ENCODE results near the gene MYL3.

MYL3 gene

GRCh38 chr3:46898321-46899150, 35.3 kb upstream of the MYL3 start:
- Histone ChIP-seq H3K4me3 (ENCODE audit: low read length) (no peak overlapping the region), H3K79me2 (ENCODE audit: low read length) (no peaks in the 10 kb centered on the region), H3K9ac (ENCODE audit: low read length) (no peak overlapping the region), H3K4me2 (ENCODE audit: low read depth, low read length) (0 out of 2 replicates have a peak overlapping the region, but pooled peaks have one; percentile 18), H3F3A (ENCODE audit: insufficient read depth, low read length) (no peaks in the 10 kb centered on the region), H3K9me2 (replicated peaks; ENCODE audit: insufficient read depth, low read length) (no peaks in the 10 kb centered on the region), H2AFZ (ENCODE audit: low read length) (no peak overlapping the region), H3K27me3 (replicated peaks; ENCODE audit: insufficient read depth, low read length) (peaks cover 10% of the 10 kb centered on the region), H3K36me3 (replicated peaks; ENCODE audit: insufficient read depth, low read length) (no peaks in the 10 kb centered on the region), H3K27ac (ENCODE audit: low read length) (no peak overlapping the region), H3K4me1 (ENCODE audit: low read length) (no peaks in the 10 kb centered on the region), H3K9me3 (replicated peaks; ENCODE audit: insufficient read depth, low read length) (no peaks in the 10 kb centered on the region), H4K20me1 (ENCODE audit: insufficient read depth, low read length) (no peaks in the 10 kb centered on the region)
- DNase-seq, result no peak
- TF ChIP-seq EZH2phosphoT487 (IDR thresholded peaks at IDR 0.05; ENCODE audit: low read length) (no peak), CTCF (IDR thresholded peaks at IDR 0.05; ENCODE audit: low read length) (no peak), EZH2 (optimal IDR thresholded peaks at IDR 0.05; ENCODE audit: low read depth, low read length) (no peak)

GRCh38 chr3:46897829-46898320, 34.6 kb upstream of the MYL3 start:
- DNase-seq, result no peak
- Histone ChIP-seq H2AFZ (ENCODE audit: low read length) (no peak overlapping the region), H3K36me3 (replicated peaks; ENCODE audit: insufficient read depth, low read length) (no peaks in the 10 kb centered on the region), H3K4me2 (ENCODE audit: low read depth, low read length) (no peak overlapping the region), H3K9me3 (replicated peaks; ENCODE audit: insufficient read depth, low read length) (no peaks in the 10 kb centered on the region), H3K27me3 (replicated peaks; ENCODE audit: insufficient read depth, low read length) (peaks cover 10% of the 10 kb centered on the region), H4K20me1 (ENCODE audit: insufficient read depth, low read length) (no peaks in the 10 kb centered on the region), H3K79me2 (ENCODE audit: low read length) (no peaks in the 10 kb centered on the region), H3K9me2 (replicated peaks; ENCODE audit: insufficient read depth, low read length) (no peaks in the 10 kb centered on the region), H3K27ac (ENCODE audit: low read length) (no peak overlapping the region), H3K4me3 (ENCODE audit: low read length) (no peak overlapping the region), H3K9ac (ENCODE audit: low read length) (no peak overlapping the region), H3K4me1 (ENCODE audit: low read length) (no peaks in the 10 kb centered on the region), H3F3A (ENCODE audit: insufficient read depth, low read length) (no peaks in the 10 kb centered on the region)
- TF ChIP-seq EZH2phosphoT487 (IDR thresholded peaks at IDR 0.05; ENCODE audit: low read length) (no peak), CTCF (IDR thresholded peaks at IDR 0.05; ENCODE audit: low read length) (peak; percentile 35), EZH2 (optimal IDR thresholded peaks at IDR 0.05; ENCODE audit: low read depth, low read length) (no peak)

- Histone ChIP-seq H3K9me3 (replicated peaks; ENCODE audit: insufficient read depth, low read length) (no peaks in the 10 kb centered on the region), H3K9ac (ENCODE audit: low read length) (no peak overlapping the region), H3K4me2 (ENCODE audit: low read depth, low read length) (no peak overlapping the region), H3F3A (ENCODE audit: insufficient read depth, low read length) (no peaks in the 10 kb centered on the region), H4K20me1 (ENCODE audit: insufficient read depth, low read length) (no peaks in the 10 kb centered on the region), H3K27me3 (replicated peaks; ENCODE audit: insufficient read depth, low read length) (peaks cover 10% of the 10 kb centered on the region), H3K79me2 (ENCODE audit: low read length) (no peaks in the 10 kb centered on the region), H2AFZ (ENCODE audit: low read length) (no peak overlapping the region), H3K36me3 (replicated peaks; ENCODE audit: insufficient read depth, low read length) (no peaks in the 10 kb centered on the region), H3K27ac (ENCODE audit: low read length) (no peak overlapping the region), H3K9me2 (replicated peaks; ENCODE audit: insufficient read depth, low read length) (no peaks in the 10 kb centered on the region), H3K4me1 (ENCODE audit: low read length) (0 out of 2 replicates have a peak, but pooled peaks cover under 1% of the 10 kb centered on the region), H3K4me3 (ENCODE audit: low read length) (no peak overlapping the region)
- TF ChIP-seq CTCF (IDR thresholded peaks at IDR 0.05; ENCODE audit: low read length) (no peak), EZH2 (optimal IDR thresholded peaks at IDR 0.05; ENCODE audit: low read depth, low read length) (no peak), EZH2phosphoT487 (IDR thresholded peaks at IDR 0.05; ENCODE audit: low read length) (no peak)
- no peak for DNase-seq
Measured at GRCh38 chr3:46897031-46897430, 33.8 kb upstream of the MYL3 start.
